ENCODE data around the gene CFAP46.

GRCh38 chr10:132924046-132924952 is 18.1 kb downstream of the CFAP46 start:
- TF ChIP-seq CTCF (conservative IDR thresholded peaks at IDR 0.05; ENCODE audit: low read length) (no peak), EZH2phosphoT487 (IDR thresholded peaks at IDR 0.05; ENCODE audit: borderline replicate concordance, low read depth, low read length) (no peak)
